HG03378 (cell line): ENCODE data around the gene C3orf70.

Source experiments
- ATAC-seq: cut with Tn5 transposase; IDR thresholded peaks from one replicate; pipeline ENCODE4 v1.9.1; 2021; ENCODE audit warnings: mild to moderate bottlenecking, moderate library complexity; ENCODE audit not compliant: unreplicated experiment

The C3orf70 gene

DNA sequence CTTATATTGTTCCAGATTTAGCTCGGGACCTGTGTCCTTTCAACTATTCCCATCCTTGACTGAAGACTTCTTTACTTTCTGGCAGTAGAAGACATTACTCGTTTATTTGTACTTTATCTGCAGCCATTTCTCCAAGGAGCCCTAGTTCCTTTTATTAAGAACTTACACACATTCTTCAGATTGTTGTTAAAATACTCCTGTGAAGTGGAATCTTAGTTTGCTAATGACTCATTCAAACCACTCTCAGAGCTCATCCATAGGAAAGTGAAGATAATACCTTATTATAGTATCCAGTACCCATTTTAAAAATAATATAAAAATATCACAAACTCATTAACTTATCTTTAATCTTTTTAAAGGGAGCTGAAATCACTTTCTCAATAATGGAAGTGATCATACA, 63.5 kb downstream of the C3orf70 start:
- ATAC-seq = no peak

- no peak for ATAC-seq
These were observed 65.4 kb downstream of the C3orf70 start for GRCh38 chr3:185087419-185087818.

GRCh38 chr3:185084901-185085300, 68.0 kb downstream of the C3orf70 start:
- ATAC-seq = no peak

DNA sequence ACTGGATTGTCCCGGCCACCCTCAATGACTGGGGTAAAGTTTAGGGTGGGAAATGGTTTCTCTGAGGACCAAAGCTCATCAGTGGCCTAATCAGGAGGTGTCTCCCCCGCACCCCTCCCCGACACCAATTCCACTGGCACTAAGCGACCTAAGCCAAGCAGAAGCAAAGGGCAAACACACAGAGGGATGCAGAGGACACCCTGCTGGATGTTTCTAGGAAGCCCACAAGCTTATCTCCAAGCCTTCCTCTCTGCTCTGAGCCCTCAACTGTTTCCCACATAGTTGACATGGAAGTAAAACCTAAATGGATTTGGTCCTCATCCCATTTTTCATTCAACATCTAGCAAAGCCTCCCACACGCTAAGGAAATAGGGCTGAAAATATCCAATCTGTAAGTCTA, 68.5 kb downstream of the C3orf70 start:
- no peak for ATAC-seq

GRCh38 chr3:185082829-185083228, 70.0 kb downstream of the C3orf70 start:
- ATAC-seq = no peak

DNA sequence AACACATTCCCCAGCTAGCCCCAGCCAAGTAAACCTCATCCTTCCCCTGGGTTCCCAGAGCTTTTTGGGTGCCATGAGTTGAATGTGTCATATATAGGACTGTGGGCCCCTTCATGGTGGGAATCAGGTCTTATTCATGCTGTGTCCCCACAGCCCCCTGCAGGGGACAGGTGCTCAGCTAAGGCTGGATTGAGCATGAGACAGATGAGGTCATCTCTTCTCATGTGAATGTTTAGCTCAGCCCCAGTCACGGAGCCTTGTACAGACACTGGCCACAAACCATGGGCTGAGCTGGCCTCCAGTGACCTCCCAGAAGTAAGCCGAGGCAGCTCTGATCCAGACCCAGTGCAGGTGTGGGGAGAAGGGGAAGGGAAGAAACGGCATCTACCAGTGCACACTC, 70.7 kb downstream of the C3orf70 start:
- ATAC-seq = no peak

- no peak for ATAC-seq
These were observed 71.3 kb downstream of the C3orf70 start for GRCh38 chr3:185081521-185081920.

DNA sequence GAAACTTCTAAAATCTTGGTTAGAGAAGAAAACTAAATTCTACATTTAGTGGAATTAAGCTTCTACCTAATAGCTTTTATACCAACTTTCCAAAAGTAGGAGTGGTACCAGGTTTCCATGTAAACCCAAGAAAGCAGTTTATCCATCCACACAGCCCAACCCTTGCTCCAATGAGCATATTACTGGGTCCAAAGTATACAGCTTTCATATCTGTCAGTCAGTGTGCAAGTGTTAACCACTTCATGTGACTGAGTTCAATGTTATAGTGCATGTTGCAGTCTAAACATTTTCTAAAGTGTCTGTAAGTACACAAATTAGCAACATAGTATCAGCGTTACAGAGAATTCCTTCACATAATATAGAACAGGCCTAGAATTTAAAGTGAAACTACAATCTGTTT, 73.2 kb downstream of the C3orf70 start:
- ATAC-seq = no peak

GRCh38 chr3:185076219-185076618, 76.6 kb downstream of the C3orf70 start:
- no peak for ATAC-seq

- ATAC-seq = no peak
These were observed 77.3 kb downstream of the C3orf70 start for GRCh38 chr3:185075547-185075946.

- no peak for ATAC-seq
These were observed 81.5 kb downstream of the C3orf70 start for GRCh38 chr3:185071287-185071800.

- ATAC-seq = no peak
These were observed 82.2 kb downstream of the C3orf70 start for GRCh38 chr3:185070491-185071286.

DNA sequence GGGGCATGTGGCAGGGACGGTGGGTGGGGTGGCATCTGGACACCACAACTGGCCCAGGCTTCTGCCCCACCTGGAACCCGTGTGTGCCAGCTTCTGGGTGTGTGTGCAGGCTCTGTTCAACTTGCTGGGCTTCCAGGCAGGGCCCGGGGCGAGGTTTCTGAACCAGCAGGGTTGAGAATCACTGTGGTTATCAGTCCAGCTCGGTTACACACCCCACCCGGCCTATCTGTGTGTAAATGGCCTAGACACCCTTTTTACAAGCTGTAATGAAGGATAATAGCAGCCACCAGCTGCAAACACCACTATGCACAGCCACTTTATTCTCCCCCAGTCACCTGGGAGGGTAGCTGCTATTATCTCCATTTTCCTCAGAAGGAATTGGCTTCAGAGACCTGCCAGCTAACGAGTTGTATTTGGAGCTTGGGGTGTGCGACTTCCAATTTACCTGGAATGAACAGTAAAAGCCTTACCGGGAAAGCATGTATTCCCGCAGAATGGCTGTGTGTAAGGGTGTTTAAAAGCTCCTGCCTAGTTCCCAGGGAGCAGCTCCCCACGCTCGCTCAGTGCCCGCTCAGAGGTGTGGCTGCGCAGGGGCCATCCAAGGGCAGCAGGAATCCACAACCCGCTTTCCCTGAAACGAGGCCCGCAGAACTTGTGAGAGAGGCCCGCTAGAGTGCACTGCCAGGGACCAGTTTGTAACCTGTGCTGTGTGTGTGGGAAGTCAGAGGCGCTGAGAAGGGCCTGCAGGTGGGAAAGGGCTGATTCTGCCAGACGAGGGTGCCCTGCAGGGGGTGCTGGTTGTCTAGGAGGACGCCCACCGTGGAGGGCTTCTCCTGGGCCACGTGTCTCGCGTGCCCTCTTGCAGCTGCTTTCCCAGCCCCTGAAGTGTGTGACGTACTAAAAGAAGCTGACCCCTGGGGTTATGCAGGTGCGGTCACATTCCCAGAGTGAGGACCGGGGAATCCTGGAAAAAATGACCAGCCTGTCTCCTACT, 83.5 kb downstream of the C3orf70 start:
- no peak for ATAC-seq

DNA sequence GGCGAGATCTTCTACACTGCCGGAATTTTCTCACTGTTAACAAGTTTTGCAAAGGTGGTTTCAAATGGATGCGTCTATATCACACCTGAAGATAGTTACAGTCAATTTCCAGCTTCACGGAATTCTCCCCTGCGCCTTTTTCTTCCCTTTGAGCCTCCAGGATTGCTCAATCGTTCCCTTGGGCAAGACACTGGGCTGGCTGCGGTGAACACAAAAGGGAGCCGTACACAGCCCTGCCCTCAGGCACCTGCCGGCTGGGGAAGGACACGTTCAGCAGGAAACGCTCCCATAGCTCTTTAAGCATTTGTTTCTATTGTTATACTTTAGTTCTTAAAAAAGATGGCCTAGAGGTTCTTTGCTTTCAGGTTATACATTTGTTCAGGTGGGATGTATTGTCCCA, 85.7 kb downstream of the C3orf70 start:
- no peak for ATAC-seq

DNA sequence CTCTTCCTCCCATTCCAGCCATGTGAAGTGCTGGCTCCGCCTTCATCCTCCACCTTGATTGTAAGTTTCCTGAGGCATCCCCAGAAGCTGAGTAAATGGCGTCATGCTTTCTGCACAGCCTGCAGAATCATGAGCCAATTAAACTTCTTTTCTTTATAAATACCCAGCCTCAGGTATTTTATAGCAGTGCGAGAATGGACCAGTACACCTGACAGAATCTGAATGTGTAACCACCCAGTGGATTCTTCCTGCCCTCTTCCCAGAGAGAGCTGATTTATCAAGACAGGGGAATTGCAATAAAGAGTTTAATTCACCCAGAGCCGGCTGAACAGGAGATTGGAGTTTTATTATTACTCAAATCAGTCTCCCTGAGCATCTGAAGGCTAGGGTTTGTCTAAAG, 86.6 kb downstream of the C3orf70 start:
- ATAC-seq = no peak

GRCh38 chr3:185065059-185065458, 87.8 kb downstream of the C3orf70 start:
- no peak for ATAC-seq

- no peak for ATAC-seq
These were observed 89.4 kb downstream of the C3orf70 start for GRCh38 chr3:185063431-185063830.

GRCh38 chr3:185062191-185062590, 90.7 kb downstream of the C3orf70 start:
- ATAC-seq = no peak

GRCh38 chr3:185060655-185061054, 92.2 kb downstream of the C3orf70 start:
- no peak for ATAC-seq

GRCh38 chr3:185059766-185060165, 93.1 kb downstream of the C3orf70 start:
- ATAC-seq = no peak

DNA sequence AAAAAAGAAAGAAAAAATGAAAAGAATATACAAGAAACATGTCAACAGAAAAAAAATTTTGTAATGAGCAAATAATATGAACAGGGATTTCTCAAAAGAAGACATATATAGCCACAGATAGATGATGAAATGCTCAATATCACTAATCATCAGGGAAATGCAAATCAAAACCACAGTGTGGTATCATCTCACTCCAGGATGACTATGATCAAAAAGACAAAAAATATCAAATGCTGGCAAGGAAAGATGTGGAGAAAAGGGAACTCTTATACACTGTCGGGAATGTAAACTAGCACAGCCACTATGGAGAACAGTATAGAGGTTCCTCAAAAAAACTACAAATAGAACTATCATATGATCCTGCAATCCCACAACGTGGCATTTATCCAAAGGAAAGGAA, 94.1 kb downstream of the C3orf70 start:
- ATAC-seq = no peak

DNA sequence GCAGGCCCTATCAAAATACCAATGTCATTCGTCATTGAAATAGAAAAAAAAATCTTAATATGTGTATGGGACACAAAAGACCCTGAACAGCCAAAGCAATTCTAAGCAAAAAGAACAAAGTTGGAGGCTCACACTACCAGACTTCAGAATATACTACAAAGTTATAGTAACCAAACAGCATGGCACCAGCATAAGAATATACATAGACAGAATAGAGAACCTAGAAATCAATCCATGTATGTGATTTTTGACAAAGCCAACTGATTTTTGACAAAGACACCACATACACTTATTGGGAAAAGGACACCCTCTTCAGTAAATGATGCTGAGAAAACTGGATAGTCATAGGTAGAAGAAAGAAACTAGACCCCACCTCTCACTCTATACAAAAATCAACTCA, 95.0 kb downstream of the C3orf70 start:
- ATAC-seq = no peak
